Osteoblast (primary cell): Measurements from ENCODE around the gene LOXHD1. TPM values are rescaled to one million over a fixed set of nuclear protein-coding genes. Genes with fewer than 3 reads are reported as not detected.

ENCODE experiments used
- DNase-seq: peaks from one replicate; pipeline ENCODE4 v3.0.0; 2011; ENCODE audit warnings: low spot score, mixed read lengths; ENCODE audit not compliant: insufficient read length; ENCODE audit errors: missing footprints
- H2AFZ ChIP-seq: 2 replicates; pipeline ENCODE4 v1.6.0; 2011; ENCODE audit warnings: mild to moderate bottlenecking, low read length
- H3K27ac ChIP-seq: 2 replicates; pipeline ENCODE4 v1.5.1; 2011; ENCODE audit warnings: mild to moderate bottlenecking, low read depth, low read length, moderate library complexity
- H3K27me3 ChIP-seq: 2 replicates; pipeline ENCODE4 v1.6.0; 2012; ENCODE audit warnings: mild to moderate bottlenecking, control low read depth, inconsistent platforms, low read length, moderate library complexity; ENCODE audit not compliant: insufficient read depth
- H3K36me3 ChIP-seq: 2 replicates; pipeline ENCODE4 v1.5.1; 2011; ENCODE audit warnings: mild to moderate bottlenecking, low read length, control low read depth, moderate library complexity; ENCODE audit not compliant: insufficient read depth
- H3K4me1 ChIP-seq: 2 replicates; pipeline ENCODE4 v1.5.1; 2011; ENCODE audit warnings: mild to moderate bottlenecking, low read length, control low read depth, moderate library complexity; ENCODE audit not compliant: insufficient read depth
- H3K4me2 ChIP-seq: 2 replicates; pipeline ENCODE4 v1.6.0; 2011; ENCODE audit warnings: mild to moderate bottlenecking, low read length; ENCODE audit not compliant: insufficient read depth
- H3K4me3 ChIP-seq: fragments of 200-600 bp; sonication (generic); 3 replicates; pipeline ENCODE4 v1.5.1; 2012; ENCODE audit warnings: mild to moderate bottlenecking, low read length, inconsistent platforms; ENCODE audit not compliant: insufficient read depth
- H3K79me2 ChIP-seq: 2 replicates; pipeline ENCODE4 v1.6.0; 2012; ENCODE audit warnings: mild to moderate bottlenecking, low read length, control low read depth, inconsistent platforms; ENCODE audit not compliant: insufficient read depth
- H3K9me3 ChIP-seq: 2 replicates; pipeline ENCODE4 v1.5.1; 2011; ENCODE audit warnings: low read depth, low read length, control low read depth
- H4K20me1 ChIP-seq: 2 replicates; pipeline ENCODE4 v1.6.0; 2012; ENCODE audit warnings: mild to moderate bottlenecking, low read length, control low read depth; ENCODE audit not compliant: insufficient read depth
- total RNA-seq: library from RNA; depleted of rRNA; stranded (reverse); fragments of >200 nt; gene quantifications from 2 replicates; pipeline ENCODE4 v1.2.3, GENCODE V29; 2012
- TF ChIP-seq, protein P1 (sequence below): IDR thresholded peaks from 2 replicates; pipeline ENCODE4 v1.5.1; 2011; ENCODE audit warnings: mild to moderate bottlenecking, low read depth, low read length, moderate library complexity; ENCODE audit errors: extremely low read depth

The LOXHD1 gene
- total RNA-seq, 1 donor = not detected

DNA sequence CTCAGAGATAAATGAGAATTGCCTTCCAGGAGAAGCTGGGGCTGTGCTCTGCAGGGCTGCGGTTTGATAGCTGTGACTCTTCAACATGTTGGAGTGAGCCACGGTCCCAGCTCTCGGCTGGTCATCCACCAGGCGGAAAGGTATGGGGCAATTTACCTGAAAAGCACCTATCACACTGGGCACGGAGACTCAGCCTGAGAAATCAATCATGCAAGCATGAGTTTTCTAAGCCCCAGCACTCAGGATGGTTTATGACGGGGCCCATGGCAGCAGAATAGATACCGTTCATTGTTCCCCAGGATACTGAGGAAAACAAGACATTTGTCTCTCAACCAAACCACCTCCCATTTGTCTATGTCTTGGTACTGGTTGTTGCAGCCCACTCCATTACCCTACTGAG is 83.9 kb downstream of the LOXHD1 start:
- Histone ChIP-seq H3K4me2 (no peak overlapping the region), H3K79me2 (no peaks in the 10 kb centered on the region), H3K27me3 (no peaks in the 10 kb centered on the region), H3K27ac (no peak overlapping the region), H3K36me3 (no peaks in the 10 kb centered on the region), H3K9me3 (no peaks in the 10 kb centered on the region), H3K4me1 (no peaks in the 10 kb centered on the region), H2AFZ (no peak overlapping the region), H4K20me1 (no peaks in the 10 kb centered on the region), H3K4me3 (no peak overlapping the region)
- TF ChIP-seq, protein P1, sequence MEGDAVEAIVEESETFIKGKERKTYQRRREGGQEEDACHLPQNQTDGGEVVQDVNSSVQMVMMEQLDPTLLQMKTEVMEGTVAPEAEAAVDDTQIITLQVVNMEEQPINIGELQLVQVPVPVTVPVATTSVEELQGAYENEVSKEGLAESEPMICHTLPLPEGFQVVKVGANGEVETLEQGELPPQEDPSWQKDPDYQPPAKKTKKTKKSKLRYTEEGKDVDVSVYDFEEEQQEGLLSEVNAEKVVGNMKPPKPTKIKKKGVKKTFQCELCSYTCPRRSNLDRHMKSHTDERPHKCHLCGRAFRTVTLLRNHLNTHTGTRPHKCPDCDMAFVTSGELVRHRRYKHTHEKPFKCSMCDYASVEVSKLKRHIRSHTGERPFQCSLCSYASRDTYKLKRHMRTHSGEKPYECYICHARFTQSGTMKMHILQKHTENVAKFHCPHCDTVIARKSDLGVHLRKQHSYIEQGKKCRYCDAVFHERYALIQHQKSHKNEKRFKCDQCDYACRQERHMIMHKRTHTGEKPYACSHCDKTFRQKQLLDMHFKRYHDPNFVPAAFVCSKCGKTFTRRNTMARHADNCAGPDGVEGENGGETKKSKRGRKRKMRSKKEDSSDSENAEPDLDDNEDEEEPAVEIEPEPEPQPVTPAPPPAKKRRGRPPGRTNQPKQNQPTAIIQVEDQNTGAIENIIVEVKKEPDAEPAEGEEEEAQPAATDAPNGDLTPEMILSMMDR = no peak
- no peak for DNase-seq

DNA sequence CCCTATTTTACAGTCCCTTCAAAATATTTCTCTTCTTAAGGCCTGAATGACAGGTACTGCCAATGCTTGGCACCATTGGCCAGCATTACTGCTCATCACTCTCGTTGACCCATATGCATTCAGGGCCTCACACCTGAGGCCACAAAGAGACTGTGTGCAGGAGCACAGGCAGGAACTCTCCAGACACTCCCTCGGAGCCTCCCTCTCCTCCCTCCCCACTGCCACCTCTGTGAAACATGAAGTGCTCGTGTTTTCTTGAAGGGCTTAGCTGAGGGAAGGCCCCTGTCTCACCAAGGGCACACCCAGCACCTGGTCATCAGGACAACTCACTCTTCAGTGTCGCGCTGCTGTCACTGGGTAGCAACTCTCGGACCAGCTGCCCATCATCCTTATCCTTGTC is 85.3 kb downstream of the LOXHD1 start:
- TF ChIP-seq, protein P1 = no peak
- H3K27me3 ChIP-seq = no peaks in the 10 kb centered on the region
- H3K4me1 ChIP-seq = no peaks in the 10 kb centered on the region
- no peaks in the 10 kb centered on the region for H3K36me3 ChIP-seq
- no peak overlapping the region for H3K27ac ChIP-seq
- H2AFZ ChIP-seq = no peak overlapping the region
- H4K20me1 ChIP-seq = no peaks in the 10 kb centered on the region
- H3K9me3 ChIP-seq = no peaks in the 10 kb centered on the region
- no peak for DNase-seq
- no peak overlapping the region for H3K4me2 ChIP-seq
- H3K79me2 ChIP-seq = no peaks in the 10 kb centered on the region
- H3K4me3 ChIP-seq = no peak overlapping the region

DNA sequence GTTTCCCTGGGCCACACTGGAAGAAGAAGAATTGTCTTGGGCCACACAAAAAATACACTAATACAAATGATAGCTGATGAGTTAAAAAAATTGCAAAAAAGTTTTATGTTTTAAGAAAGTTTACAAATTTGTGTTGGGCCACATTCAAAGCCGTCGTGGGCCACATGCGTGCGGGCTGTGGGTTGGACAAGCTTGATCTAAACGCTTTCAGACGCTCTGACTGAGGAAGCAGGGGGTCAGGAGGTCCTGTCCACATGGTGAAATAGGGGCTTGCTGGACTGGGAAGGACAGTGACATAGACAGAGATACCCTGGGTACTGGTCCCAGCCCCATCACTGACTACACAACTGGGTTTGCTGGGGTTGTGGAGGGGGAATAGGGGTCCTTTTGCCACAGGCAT is 86.4 kb downstream of the LOXHD1 start:
- H3K36me3 ChIP-seq = no peaks in the 10 kb centered on the region
- no peaks in the 10 kb centered on the region for H3K9me3 ChIP-seq
- H3K4me1 ChIP-seq = no peaks in the 10 kb centered on the region
- no peak for DNase-seq
- no peaks in the 10 kb centered on the region for H3K27me3 ChIP-seq
- TF ChIP-seq, protein P1 = no peak
- H2AFZ ChIP-seq = no peak overlapping the region
- no peaks in the 10 kb centered on the region for H4K20me1 ChIP-seq
- no peaks in the 10 kb centered on the region for H3K79me2 ChIP-seq
- H3K4me2 ChIP-seq = no peak overlapping the region
- H3K27ac ChIP-seq = no peak overlapping the region
- H3K4me3 ChIP-seq = no peak overlapping the region

DNA sequence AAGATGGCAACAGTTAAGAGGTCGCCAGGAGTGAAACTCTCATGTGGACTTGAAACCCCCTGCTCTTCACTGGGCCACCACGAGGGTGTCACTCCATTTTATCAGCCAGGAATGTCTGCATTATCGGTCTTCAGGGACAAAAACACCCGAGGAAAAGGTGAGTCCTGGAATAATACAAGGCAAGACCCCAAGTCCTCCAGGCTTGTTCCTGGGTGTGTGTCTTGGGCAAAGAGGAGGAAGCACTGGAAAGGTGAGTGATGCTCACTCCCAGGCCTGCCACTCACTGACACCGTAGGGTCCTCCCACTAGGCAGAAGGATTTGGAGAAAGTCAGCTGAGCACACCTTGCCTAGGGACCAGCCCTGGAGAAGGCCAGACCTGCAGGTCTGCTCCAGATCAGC is 86.9 kb downstream of the LOXHD1 start:
- Histone ChIP-seq H3K9me3 (no peaks in the 10 kb centered on the region), H3K27ac (no peak overlapping the region), H3K27me3 (no peaks in the 10 kb centered on the region), H3K36me3 (no peaks in the 10 kb centered on the region), H3K4me2 (no peak overlapping the region), H2AFZ (no peak overlapping the region), H3K4me3 (no peak overlapping the region), H3K4me1 (no peaks in the 10 kb centered on the region), H4K20me1 (no peaks in the 10 kb centered on the region), H3K79me2 (no peaks in the 10 kb centered on the region)
- TF ChIP-seq, protein P1 = no peak
- DNase-seq = no peak
